NK-92 treated with Interleukin-12 subunit alpha and Interleukin-12 subunit beta, amount 100 ng/mL, for 24 hours (cell line): Measurements from ENCODE around the gene CD4.
"Not testable (repeated sequence)": the region's sequence is repeated elsewhere in the genome, so short reads cannot be mapped to it uniquely, and the experiment has no call there.

Experiments used
- DNase-seq: peaks from one replicate; lab custom pipeline; 2025; lab: John Stamatoyannopoulos, UW

Gene CD4

GRCh38 chr12:6868211-6869048, 79.1 kb downstream of the CD4 start:
- DNase-seq: no peak

GRCh38 chr12:6869049-6870021, 80.0 kb downstream of the CD4 start:
- DNase-seq: no peak

DNA sequence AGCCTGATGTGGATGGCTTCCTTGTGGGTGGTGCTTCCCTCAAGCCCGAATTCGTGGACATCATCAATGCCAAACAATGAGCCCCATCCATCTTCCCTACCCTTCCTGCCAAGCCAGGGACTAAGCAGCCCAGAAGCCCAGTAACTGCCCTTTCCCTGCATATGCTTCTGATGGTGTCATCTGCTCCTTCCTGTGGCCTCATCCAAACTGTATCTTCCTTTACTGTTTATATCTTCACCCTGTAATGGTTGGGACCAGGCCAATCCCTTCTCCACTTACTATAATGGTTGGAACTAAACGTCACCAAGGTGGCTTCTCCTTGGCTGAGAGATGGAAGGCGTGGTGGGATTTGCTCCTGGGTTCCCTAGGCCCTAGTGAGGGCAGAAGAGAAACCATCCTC, 81.0 kb downstream of the CD4 start:
- not testable (repeated sequence) for DNase-seq
